Activated CD4-positive, alpha-beta T cell treated with anti-CD3 and anti-CD28 coated beads, Interleukin-2, amount 50 U/mL, for 16 hours (primary cell): ENCODE results near the gene TRPT1.
"Not testable (repeated sequence)": the region's sequence is repeated elsewhere in the genome, so short reads cannot be mapped to it uniquely, and the experiment has no call there.

Experiments used
- DNase-seq: peaks from one replicate; pipeline ENCODE4 v3.0.0-alpha.2; 2020

The TRPT1 gene

GRCh38 chr11:64258356-64258755 is 32.4 kb upstream of the TRPT1 start:
- DNase-seq = no peak

- DNase-seq = no peak
These were observed 30.3 kb upstream of the TRPT1 start for GRCh38 chr11:64256300-64256699.

GRCh38 chr11:64255135-64256128 is 29.4 kb upstream of the TRPT1 start:
- DNase-seq = no peak

- no peak for DNase-seq
These were observed 28.3 kb upstream of the TRPT1 start for GRCh38 chr11:64254326-64254725.

GRCh38 chr11:64253481-64253880 is 27.5 kb upstream of the TRPT1 start:
- DNase-seq = no peak

GRCh38 chr11:64253043-64253442 is 27.1 kb upstream of the TRPT1 start:
- no peak for DNase-seq

- DNase-seq = no peak
These were observed 26.3 kb upstream of the TRPT1 start for GRCh38 chr11:64252003-64252872.

- DNase-seq = no peak
These were observed 25.7 kb upstream of the TRPT1 start for GRCh38 chr11:64251753-64252002.

GRCh38 chr11:64251016-64251752 is 25.2 kb upstream of the TRPT1 start, which contains the start of gene PLCB3:
Gene PLCB3 (plus strand): TSS chr11:64251530. CDS start chr11:64251650, 120 bp downstream.
- peak; percentile 55 for DNase-seq

- DNase-seq = no peak
These were observed 24.5 kb upstream of the TRPT1 start for GRCh38 chr11:64250415-64251015.

GRCh38 chr11:64249563-64250414 is 23.8 kb upstream of the TRPT1 start:
- DNase-seq = no peak

- DNase-seq = no peak
These were observed 23.1 kb upstream of the TRPT1 start for GRCh38 chr11:64249038-64249437.

GRCh38 chr11:64248578-64248977 is 22.6 kb upstream of the TRPT1 start:
- no peak for DNase-seq

GRCh38 chr11:64247729-64248531 is 21.9 kb upstream of the TRPT1 start:
- no peak for DNase-seq

GRCh38 chr11:64246871-64247728 is 21.1 kb upstream of the TRPT1 start, which contains the start of gene PPP1R14B:
Gene PPP1R14B (minus strand): TSS chr11:64246943. CDS start chr11:64246673, 270 bp downstream.
- DNase-seq = peak; percentile 90

- DNase-seq = not testable (repeated sequence)
These were observed 20.6 kb upstream of the TRPT1 start for GRCh38 chr11:64246621-64246870.

- peak; percentile 77 for DNase-seq
These were observed 20.0 kb upstream of the TRPT1 start for GRCh38 chr11:64245797-64246620.

GRCh38 chr11:64245401-64245796 is 19.4 kb upstream of the TRPT1 start:
- DNase-seq = no peak

- no peak for DNase-seq
These were observed 19.0 kb upstream of the TRPT1 start for GRCh38 chr11:64244966-64245365.
